ENCODE results near the gene FGF3.

FGF3 gene

GRCh38 chr11:69825037-69825834 lies 6.0 kb upstream of the FGF3 start:
- no peak for DNase-seq

DNA sequence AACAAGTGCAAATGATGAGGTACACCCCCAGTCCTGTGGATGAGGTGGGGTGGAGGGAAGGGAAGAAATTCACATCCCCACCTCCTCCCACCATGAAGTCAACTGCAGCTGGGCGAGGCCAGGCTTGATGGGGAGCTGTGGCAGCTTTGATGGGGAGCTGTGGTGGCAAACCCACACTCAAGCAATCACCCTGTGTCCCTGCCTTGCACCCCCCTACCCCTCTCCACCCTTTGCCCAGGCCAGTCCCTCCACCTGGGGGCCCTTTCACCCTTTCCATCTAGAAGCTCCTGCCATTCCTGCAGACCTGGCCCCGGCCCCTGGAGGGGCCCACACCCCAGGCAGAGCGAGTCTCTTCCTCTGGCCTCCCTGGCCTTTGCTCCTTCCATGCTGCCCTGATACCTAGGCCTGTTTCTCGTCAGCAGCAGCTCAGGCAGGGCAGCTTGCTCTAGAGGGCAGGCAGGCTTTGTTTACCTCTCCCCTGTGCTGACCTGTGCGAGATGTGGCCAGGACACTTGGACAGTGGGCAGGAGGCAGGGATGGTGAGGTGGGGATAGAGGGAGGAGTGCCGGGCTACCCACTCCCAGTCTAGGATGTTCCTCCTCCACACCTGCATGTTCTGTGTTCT lies 4.5 kb upstream of the FGF3 start:
- DNase-seq: no peak

DNA sequence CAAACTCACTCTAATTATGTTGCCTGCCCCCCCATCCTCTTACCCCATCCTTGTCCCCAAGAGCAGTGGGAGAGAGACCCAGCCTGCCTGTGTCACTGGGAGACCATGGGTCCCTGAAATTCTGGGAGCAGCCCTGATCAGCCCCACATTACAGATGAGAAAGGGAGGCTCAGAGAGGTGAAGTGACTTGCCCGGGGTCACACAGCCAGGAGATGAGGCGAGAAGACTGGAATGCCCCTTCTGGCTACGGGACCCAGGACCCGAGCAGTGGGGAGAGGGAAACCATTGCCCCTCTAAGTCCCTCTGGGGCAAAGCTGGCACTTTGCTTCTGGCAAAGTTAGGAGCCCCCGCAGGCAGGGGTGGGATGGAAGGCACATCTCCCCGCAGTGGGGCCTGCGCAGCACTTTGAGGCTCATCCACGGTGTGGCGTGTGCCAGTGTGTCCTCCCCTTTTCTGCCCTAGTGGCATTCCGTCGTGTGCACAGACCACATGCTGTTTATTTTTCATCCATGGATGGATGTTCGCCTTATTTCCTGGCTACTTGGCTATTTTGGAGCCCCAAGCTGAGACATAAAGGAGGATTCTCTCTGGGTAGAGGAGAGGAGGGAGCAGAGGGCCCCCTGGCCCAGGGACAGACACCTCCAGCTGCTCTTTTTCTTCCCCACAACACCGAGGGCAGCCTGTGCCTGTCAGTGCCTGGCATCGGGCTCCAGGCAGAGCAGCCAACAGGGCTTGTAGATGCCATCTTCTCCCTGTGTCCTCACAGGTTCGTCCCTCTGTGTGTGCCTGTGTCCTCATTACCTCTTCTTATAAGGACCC lies 3.7 kb upstream of the FGF3 start:
- no peak for DNase-seq

DNA sequence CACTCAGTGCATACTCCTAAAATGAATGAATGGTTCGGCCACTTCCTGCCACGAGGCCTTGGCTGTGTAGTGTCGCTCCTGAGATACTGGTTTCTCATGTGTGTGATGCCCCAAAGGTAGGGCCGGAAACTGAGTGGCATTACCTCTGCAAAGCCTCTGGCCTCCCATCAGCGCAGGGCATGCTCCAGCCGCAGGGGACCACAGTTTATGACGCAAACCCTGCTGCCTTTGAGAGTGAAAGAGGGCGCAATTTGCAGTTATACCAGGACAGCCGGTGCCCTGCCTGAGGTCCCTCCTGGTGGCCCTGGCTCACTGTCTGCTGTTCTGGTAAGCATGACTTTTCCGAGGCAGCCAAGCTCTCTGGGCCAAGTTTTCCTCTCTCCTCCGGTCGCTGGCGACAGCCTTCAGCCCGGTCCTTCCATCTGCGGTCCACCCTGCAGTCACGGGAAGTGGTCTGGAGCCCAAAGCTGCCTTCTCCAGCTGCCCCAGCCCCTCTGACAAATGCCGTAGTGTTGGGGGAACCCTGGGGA lies 2.4 kb upstream of the FGF3 start:
- no peak for DNase-seq

DNA sequence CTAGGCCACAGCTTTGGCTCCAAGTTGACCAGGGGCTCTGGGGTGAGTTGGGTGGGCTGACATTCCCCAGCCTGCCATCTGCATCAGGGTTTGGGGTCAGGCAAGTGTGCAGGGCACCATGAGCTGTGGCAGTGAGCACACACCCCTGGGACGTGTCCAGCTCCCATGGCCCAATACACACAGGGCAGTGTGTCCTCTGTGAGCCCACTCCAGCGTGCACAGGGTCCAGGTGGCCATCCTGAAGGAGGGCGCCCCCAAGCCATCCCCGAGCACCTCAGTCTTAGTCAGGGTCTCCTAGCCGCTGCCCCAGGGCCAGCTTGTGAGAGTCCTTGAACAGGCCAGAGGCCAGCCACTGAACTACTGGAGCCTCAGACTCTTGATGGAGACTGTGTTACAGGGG lies 1.2 kb upstream of the FGF3 start:
- DNase-seq: no peak

DNA sequence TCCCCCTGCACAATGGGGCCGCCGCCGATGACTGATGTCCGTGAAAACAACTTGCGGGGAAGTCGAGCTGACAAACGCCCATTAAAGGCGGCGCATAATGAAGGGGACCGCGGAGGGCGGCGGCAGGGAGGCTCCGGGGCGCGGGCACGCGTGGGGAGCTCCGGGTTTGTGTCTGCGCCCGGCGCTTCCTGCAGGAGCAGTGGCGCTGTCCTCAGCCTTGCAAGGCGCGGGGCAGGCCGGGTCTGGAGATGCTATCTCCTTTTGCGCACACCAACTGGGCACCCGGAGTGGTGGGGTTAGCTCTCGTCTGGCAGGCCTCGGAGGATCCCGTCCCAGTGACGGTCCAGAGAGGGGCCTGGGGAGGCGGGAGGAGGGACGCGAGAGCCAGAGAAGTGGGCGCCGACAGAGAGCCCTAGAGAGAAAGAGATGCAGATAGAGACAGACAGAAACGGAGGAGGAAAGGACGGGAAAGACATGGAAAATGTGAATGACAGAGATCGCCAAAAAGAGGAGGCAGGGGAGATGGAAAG lies 390 bp upstream of the FGF3 start:
- DNase-seq: no peak

GRCh38 chr11:69818231-69818602 lies 999 bp downstream of the FGF3 start:
- DNase-seq: no peak

- no peak for DNase-seq
These were observed 1.7 kb downstream of the FGF3 start for GRCh38 chr11:69817265-69818230.

DNA sequence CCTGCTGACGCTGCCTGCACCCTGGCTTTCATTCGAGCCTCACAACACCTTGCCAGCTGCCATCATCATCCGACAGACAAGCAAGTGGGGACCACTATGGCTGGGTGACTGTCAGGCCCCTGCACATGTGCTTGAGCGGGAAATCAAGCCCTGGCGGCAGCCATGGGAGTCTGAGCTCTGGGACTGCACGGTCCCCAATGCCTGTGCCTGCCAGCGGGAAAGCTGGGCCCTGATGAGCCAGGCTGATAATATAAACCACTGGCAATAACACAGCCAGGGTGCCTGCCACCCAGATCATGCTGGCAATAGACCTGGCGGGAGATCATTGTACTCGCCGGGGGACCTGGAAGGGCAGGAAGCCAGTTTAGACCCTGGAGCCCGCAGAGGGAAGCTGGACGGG lies 2.5 kb downstream of the FGF3 start:
- DNase-seq: no peak

DNA sequence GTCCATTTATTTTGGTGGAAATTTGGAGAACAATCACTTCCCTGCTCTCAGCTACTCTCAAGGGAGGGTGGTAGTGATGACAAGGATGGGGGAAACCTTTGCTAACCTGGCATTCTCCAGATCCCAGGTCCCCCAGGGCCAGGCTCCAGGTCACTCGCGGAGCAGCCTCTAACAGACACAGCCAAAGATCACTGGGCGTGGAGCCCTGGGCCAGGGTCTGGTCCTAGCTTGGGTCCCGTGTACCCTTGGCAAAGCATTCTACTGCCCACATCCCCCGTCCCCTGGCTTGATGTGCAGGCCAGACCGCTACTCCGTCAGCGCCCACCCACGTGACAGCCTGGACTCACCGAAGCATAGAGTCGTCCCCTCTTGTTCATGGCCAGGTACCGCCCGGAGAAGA lies 3.2 kb downstream of the FGF3 start:
- no peak for DNase-seq

GRCh38 chr11:69814902-69815301 lies 4.3 kb downstream of the FGF3 start:
- no peak for DNase-seq

DNA sequence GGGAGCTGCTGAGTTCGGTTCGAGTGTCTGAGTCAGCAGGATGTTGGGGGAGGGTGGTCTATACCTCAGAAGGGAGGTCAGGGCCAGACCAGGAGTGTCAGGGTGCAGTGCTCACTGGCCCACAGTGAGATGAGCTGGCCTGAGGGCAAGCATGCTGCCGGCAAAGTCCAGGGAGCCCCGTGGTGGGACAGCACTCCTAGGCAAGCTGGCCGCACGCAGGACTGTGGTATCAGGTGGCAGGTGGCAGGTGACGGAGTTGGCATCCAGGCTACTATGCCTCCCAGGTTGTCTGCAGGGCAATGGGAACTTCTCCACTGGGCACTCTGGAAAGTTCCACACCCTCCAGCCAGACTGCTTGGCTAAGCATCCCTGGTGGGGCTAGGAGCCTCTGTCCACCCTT lies 4.8 kb downstream of the FGF3 start:
- no peak for DNase-seq

DNA sequence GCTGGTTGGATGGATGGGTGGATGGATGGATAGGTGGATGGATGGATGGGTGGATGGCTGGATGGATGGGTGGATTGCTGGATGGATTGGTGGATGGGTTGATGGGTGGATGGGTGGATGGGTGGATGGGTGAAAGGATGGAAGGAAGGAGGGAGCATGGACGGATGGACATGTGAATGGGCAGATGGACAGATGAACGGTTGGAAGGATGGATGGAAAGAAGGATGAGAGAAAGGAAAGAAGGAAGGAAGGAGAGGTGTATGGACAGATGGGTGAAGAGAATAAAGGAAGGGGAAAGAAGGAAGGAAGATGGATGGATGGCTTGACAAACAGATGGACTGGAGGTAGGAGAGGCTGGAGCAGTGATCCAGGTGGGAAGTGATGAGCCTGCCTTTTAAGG lies 5.4 kb downstream of the FGF3 start:
- no peak for DNase-seq

- DNase-seq: no peak
These were observed 6.3 kb downstream of the FGF3 start for GRCh38 chr11:69812946-69813345.

- no peak for DNase-seq
These were observed 7.0 kb downstream of the FGF3 start for GRCh38 chr11:69812256-69812655.

- no peak for DNase-seq
These were observed 7.8 kb downstream of the FGF3 start for GRCh38 chr11:69811431-69811830.

DNA sequence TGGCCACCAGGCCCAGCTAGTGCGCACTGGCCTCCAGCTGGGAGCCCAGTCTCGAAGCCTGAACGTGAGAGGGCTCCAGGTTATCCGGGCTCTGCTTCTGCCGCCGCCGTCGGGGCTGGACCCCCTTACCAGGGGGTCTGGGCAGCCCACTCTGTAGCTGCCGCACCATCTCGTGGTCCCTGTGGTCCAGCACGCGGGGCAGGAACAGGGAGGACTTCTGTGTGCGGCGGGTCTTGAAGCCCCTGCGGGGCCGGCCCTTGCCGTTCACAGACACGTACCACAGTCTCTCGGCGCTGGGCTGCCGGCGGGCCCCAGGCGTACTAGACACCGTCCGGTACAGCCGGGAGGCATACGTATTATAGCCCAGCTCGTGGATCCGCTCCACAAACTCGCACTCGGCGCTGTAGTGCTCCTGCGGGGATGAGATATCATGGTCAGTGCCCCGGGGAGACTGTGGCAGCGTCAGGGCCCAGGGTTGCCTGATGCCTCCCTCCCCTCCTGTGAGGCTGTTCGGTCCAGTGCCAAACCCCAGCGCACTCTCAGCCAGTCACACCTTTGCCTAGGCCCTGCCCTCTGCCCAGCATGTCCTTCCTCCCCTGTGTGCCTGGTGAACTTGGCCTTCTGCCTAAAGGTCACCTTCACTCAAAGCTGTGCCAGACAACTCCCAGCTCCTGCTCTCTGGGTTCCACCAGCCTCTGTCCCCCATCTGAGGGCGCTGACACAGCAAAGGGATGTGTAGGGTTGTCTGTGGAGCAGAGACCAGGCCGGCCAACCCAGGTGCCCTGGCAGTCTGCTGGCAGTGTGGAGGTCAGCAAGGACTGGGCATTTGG lies 8.7 kb downstream of the FGF3 start:
- no peak for DNase-seq

- no peak for DNase-seq
These were observed 10.5 kb downstream of the FGF3 start for GRCh38 chr11:69808667-69809086.

DNA sequence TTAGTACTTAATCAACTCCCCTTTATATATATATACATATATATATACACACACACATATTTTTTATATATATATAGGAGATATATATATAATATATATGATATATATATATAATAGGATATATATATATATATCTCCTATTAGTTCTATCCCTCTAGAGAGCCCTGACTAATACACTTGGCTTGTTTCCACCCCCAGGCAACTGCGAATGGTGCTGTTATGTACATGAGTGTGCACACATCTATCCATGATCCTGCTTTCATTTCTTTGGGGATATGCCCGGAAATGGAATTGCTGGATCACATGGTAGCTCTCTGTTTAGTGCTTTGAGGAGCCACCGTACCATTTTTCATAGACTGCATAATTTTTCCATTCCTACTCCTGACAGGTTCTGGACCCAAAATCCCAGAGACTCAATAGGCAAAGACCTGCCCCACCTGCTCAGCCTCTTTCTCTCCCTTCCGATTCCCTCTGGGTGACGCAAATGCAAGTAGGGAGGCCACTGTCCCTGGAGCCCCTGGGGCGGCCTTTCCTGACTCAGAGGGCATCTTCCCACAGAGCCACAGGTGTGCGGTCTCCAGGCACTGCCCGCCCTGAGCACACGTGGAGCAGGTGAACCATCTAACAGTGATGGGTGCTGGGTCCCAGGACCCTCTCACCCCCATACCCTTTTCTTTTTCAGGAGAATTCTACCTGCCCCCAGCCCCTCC lies 12.0 kb downstream of the FGF3 start:
- DNase-seq: no peak

Data from nucleus accumbens (tissue), 56 donors.